Subcutaneous adipose tissue (tissue), 4 donors: ENCODE results near the gene OGFR. TPM values are rescaled to one million over a fixed set of nuclear protein-coding genes. Genes with fewer than 3 reads are reported as not detected.

ENCODE experiments used
- total RNA-seq, 4 donors: library from RNA; depleted of rRNA; stranded (reverse); fragments of >200 nt; gene quantifications; one replicate each; pipeline ENCODE4 v1.1.0, GENCODE V29; 2016
- TF ChIP-seq, protein P1 (sequence below): fragments of 450-650 bp; IDR thresholded peaks from one replicate; pipeline ENCODE4 v1.5.1; 2016; ENCODE audit warnings: low read depth, mild to moderate bottlenecking, control low read depth, antibody characterized with exemption, moderate library complexity

OGFR gene
- total RNA-seq, 4 donors from 2014 or later = 17.4 to 67.1 (median 44.4) TPM

DNA sequence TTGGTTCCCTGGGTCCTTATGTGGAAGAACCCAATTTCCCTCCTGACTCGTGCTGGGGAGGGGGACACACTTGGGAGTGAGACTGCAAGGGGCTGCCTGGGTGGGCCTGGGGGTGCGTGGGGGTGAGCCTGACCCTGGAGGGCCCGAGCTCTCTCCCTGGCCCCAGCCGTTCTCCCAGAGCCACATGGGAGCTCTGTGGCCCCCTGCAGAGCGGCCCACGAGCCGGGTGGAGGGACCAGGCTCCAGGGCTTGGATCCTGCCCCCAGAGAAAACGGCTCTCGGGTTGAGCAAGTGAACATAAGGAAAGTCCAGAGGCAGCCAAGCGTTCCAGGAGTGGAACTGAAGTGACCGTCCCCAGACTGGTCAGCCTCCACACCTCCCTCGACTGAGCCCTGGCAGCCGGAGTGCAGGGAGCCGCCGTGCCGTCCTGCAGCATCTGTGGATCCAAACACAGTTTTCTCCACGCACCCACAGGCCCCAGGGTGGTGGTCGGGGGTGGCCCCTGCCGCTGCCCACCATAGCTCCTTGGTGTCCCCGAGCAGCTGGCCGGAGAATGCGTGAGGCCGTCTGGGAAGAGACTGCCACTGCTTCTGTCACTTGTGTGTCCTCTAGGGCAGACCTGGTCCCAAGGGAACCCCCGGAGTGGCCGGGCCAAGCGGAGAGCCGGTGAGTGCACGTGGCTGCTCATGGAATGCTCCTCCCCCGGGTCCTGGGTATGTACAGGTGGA lies 22.8 kb downstream of the OGFR start:
- TF ChIP-seq, protein P1, sequence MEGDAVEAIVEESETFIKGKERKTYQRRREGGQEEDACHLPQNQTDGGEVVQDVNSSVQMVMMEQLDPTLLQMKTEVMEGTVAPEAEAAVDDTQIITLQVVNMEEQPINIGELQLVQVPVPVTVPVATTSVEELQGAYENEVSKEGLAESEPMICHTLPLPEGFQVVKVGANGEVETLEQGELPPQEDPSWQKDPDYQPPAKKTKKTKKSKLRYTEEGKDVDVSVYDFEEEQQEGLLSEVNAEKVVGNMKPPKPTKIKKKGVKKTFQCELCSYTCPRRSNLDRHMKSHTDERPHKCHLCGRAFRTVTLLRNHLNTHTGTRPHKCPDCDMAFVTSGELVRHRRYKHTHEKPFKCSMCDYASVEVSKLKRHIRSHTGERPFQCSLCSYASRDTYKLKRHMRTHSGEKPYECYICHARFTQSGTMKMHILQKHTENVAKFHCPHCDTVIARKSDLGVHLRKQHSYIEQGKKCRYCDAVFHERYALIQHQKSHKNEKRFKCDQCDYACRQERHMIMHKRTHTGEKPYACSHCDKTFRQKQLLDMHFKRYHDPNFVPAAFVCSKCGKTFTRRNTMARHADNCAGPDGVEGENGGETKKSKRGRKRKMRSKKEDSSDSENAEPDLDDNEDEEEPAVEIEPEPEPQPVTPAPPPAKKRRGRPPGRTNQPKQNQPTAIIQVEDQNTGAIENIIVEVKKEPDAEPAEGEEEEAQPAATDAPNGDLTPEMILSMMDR = no peak

DNA sequence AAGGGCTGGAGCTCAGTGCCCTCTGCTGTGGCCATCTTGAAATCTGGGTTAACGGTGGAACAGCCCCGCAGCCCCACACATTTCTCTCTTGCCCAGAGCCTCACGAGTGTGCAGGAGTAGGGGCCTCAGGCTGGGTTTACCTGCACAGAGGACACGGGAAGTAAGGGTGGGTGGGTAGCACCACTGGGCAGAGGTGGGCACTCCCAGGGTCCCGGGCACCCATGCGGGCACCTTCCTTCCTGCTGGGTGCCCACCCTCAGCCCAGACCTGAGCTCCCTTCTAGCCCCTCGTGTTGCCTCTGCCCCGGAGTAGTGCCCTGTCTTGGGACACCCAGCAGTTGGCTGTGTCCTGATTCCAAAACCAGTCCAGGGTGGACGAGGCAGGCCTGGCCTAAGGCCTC lies 23.4 kb downstream of the OGFR start:
- TF ChIP-seq, protein P1 = no peak

DNA sequence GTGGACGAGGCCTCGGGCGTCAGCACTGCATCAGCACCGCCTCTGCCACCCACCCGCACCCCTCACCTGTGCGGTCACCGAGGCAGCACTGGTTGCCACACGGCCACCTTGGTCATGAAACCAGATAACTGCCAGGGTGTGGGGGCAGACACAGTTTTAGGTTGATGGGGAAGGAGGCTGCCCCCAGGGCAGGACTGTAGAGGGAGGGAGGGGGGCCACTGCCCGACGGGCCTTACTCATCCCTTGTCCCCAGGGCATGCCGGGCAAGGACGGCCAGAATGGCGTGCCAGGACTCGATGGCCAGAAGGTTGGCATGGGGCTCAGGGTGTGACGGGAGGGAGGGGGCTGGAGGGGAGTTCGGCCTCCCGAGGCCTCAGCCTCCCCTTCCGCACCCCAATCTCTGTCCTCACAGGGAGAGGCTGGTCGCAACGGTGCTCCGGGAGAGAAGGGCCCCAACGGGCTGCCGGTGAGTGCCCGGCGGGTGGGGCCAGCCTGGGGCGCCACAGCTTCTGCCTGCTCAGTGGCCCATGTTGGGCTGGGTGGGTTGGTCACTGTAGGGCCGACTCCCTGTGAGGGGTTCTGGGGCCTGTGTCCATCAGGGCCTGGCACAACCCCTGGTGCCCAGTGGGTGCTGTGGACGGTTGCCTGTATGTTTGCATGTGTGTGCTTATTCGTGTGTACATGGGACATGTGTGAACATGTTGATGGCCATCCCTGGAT lies 24.0 kb downstream of the OGFR start:
- TF ChIP-seq, protein P1 = no peak

DNA sequence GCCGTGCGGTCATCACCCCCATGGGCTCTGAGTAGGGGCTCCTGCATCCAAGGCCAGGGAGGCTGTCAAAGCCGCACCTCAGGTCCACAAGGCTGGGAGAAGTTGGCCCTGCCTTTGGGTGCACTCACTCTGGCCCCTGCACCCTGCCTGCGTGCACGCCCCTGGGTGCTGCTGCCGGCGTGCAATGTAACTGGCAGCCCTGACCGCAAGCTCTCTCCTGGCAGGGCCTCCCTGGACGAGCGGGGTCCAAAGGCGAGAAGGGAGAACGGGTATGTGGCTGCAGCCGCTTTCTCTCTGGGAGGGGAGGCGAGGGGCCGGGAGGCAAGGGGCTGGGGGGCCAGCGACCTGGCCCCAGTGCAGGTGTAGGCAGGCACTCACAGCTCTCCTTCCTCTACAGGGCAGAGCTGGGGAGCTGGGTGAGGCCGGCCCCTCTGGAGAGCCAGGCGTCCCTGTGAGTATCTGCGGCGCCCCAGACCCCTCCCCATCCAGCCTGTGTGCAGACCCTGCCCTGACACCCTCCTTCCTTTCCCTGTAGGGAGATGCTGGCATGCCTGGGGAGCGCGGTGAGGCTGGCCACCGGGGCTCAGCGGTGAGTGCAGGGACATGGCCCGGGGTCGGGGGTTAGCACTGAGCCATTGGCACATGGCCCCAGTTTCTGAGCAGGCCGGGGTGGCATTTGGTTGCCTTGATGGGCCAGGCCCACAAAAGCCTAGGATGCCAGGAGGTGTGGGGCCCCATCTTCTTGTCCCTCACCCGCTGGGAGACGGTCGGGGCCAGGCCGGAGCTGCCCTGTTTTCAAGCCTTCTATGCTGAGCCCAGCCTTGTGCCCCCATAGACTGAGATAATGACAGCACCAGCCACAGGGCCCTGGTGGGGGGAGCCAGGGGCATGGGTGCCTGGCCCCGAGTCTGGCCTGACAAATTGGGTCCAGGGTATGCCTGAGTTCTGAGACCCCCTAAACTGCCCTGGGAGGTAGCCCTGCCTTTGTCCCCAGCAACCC lies 24.9 kb downstream of the OGFR start:
- TF ChIP-seq, protein P1 = no peak

DNA sequence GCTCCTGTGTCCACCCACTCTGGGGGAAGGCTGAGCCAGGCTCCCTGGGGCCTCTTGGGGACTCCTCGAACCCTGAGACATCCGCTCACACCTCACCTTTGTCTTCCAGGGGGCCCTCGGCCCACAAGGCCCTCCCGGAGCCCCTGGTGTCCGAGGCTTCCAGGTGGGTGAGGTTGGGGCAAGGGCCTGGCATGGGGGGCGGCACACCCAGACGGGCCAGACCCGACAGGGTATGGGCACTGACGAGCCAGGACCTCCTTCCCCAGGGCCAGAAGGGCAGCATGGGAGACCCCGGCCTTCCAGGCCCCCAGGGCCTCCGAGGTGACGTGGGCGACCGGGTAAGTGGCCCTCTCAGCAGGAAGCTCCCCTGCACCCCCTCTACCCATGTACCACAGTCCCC lies 25.6 kb downstream of the OGFR start:
- TF ChIP-seq, protein P1 = no peak

DNA sequence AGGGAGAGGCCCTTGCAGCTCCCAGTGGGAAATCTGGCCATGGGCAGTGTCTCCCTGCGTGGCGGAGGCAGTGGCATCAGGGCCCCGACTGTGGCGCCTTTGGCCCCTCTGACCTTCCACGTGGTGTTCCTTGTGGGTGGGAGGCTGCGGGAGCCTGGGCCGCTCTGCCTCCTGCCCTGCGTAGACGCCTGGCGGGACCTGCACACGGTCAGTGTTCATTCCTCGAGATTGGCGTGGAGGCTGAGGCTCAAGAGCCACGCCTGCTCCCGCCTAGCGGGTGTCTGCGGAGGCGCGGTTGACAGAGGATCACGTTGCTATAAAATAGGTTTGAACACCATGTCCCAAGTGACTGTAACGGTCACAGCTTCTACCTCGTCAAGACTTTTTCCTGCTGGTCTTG lies 26.2 kb downstream of the OGFR start:
- TF ChIP-seq, protein P1 = no peak
